Superior temporal gyrus (tissue), 1 donor: ENCODE results near the gene ASTN2.
"Not testable (repeated sequence)": the region's sequence is repeated elsewhere in the genome, so short reads cannot be mapped to it uniquely, and the experiment has no call there.

Experiments
- DNase-seq: peaks from one replicate; pipeline ENCODE4 v3.0.0-alpha.2; 2016; ENCODE audit errors: extremely low spot score

The ASTN2 gene

DNA sequence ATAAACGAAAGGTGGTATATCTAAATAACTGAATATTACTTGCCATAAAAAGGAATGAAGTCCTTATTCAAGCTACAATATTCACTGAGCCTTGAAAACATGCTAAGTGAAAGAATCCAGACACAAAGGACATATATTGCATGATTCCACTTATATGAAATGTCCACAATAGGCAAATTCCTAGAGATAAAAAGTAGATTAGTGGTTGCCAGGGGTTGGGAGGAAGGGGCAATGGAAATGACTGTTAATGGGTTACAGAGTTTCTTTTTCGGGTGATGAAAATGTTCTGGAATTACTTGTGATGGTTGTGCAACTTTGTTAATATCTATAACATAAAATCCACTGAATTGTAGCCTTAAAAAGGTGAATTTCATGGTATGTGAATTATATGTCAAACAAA lies 954.8 kb downstream of the ASTN2 start:
- DNase-seq = no peak

DNA sequence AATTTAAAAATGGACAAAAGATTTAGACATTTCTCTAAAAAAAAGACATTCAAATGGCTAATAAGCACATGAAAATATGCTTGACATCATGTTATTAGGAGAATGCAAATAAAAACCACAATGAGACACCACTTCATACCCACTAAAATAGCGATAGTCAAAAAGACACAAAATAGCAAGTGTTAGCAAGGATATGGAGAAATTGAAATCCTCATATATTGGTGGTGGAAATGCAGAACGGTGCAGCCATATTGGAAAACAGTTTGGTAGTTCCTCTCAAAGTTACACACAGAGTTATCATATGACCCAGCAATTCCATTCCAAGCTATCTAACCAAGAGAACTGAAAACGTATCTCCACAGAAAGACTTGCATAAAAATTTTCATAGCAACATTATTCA lies 955.3 kb downstream of the ASTN2 start:
- no peak for DNase-seq

DNA sequence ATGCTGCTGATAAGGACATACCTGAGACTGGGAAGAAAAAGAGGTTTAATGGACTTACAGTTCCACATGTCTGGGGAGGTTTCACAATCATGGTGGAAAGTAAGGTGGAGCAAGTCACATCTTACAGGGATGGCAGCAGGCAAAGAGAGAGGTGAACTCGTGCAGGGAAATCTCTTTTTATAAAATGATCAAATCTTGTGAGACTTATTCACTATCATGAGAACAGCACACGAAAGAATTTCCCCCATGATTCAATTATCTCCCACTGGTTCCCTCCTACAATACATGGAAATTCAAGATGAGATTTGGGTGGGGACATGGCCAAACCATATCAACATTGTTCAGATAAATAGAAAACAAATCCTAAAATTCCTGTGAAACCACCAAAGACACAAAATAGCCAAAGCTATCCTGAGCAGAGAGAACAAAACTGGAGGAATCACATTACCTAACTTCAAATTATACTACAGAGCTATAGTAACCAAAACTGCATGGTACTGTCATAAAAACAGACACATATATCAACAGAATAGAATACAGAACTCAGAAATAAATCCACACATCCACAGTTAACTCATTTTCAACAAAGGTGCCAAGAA lies 958.3 kb downstream of the ASTN2 start:
- DNase-seq = no peak

DNA sequence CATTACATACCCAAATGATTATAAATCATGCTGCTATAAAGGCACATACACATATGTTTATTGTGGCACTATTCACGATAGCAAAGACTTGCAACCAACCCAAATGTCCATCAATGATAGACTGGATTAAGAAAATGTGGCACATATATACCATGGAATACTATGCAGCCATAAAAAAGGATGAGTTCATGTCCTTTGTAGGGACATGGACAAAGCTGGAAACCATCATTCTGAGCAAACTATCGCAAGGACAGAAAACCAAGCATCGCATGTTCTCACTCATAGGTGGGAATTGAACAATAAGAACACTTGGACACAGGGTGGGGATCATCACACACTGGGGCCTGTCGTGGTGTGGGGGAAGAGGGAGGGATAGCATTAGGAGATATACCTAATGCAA lies 960.3 kb downstream of the ASTN2 start:
- DNase-seq = not testable (repeated sequence)

DNA sequence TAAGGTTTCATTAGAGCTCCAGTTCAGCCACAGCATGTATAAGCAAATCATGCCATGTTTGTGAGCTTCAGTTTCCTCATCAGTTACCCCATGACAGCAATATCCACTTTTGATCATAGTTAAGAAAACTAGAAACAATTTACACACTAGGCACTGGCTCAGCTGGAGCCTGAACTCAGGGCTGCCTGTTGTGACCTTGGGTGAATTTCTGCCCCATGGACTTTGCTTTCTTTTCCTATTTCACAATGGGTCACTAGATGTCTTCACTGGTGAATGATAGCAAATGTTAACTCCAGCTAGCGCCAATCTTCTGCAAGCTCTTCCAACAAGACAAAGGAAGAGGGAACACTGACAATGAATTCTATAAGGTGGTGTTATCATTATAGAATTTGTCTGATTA lies 961.1 kb downstream of the ASTN2 start:
- DNase-seq = no peak

DNA sequence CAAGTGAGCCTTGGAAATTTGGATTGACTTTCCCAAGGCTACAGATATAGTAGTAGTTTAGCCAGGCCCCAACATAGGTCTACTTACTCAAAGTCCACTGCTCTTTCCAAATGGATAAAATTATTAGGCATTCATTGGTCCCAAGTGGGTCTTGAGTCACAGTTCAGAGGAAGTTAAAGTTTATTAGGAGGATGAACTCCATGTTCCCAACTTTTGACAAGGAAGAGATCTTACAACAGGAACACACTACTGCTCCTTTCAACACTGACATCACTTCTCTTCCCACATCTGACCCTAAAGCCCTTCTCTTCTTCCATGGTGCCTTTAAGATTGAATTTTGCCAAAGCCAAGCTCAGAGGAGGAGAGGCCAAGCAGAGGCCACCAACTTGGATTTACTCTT lies 962.2 kb downstream of the ASTN2 start:
- no peak for DNase-seq

DNA sequence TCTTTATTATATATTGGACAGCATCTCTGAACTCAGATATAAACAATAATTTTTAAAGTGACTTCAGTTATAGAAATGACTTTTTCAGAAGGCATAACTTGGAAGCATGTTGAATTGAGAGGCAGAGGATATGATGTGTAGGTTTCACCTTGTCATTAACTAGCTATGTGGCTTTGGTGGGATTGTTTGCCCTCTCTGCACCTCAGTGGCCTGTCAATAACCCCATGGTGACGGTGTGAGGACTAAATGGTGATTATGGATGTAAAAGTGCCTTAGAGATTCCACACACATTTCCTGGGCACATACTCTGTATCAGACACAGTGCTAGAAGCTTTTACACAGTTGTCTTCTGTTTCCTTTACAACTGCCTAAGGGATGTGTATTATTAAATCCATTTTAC lies 962.6 kb downstream of the ASTN2 start:
- DNase-seq = no peak

DNA sequence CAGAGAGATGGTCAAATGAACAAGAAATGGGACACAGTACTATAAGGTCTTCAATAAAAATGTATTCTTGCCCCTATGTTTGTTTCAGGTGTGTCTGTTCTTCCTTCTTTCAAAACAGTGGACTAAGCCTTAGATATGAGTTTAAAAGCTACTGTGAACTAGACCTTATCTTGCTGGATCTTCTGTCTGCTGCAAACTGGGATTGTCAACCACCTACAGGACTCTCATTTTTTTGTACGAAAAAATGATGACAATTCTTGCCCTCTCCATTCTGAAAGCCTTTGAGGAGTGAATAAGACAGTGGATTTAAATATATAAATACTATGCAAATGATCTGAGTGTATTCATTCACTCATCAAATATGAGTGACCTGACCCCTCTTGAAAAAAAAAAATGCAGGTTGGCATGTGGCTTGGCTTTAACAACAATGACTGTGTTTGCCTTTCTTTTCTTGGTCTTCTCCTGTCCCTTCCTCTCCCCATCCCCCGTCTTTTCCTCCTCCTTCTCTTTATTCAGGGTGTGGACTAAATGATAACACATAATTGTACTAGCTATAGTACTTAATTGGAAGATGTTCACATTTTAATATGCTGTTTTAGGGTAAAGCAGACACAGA lies 963.2 kb downstream of the ASTN2 start:
- no peak for DNase-seq

DNA sequence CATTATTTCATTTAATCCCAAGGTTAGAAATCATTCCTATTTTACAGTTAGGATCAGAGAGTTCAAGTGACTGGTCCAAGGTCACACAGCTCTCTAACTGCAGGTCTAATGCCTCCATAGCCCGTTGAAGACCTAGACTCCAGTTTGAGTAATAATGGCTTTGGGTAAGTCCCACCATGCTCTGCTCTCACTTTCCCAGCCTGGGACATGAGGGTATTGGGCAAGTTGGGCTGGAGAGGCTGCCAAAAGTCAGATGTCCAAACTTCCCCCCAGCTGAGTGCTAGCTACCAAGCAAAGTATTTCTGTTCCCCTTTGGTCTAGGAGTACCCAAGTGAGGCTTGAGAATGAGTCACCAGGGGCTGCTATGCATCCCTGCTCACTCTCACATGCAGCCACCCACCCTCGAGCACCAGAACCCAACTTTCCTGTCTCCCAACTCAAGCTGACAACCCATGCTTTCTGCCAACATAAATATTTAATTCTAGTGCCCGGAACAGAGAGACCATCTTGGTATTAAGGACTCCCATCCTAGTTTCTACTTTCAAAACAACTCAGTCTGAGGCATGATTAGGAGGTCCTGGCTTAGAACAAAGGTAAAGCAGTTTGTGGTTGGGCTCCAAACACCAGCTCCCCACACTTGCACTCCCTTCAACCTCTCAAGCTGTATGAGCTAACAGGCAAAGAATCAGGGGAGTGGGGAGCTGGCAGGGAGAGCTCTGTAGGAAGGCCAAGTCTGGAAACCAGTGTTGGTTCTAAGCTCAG lies 964.3 kb downstream of the ASTN2 start:
- DNase-seq = no peak

DNA sequence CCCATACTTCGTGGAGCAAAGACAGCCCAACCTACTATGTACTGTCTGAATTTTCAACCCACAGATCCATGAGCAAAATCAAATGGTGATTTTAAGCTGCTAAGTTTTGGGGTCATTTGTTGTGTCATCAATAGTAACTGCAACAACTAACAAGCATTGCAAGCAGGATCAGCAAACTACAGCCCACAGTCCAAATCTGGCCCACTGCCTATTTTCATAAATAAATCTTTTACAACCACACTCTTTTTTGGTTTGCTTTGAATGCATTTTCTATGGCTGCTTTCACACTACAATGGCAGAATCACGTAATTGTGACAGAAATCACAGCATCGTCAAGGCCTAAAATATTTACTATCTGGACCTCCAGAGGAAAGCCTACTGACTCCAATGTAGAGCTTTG lies 964.9 kb downstream of the ASTN2 start:
- DNase-seq = no peak

DNA sequence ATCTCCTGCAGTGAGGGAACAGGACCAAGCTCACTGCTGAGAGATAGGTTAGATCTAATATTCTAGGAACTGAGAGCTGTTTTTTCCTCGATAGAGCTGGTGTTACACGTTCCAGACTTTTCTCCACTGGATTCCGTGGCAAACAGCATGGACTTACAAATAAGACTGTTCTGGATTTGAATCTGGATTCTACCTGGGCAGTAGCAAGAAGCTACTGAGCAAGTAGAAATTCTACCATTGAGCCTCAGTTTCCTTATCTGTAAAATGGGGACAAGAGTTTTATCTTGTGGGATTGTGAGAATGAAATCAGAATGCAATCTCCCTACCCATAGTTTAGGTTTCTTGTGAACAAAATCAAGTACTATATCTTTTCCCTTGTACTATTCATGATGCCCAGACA lies 966.4 kb downstream of the ASTN2 start:
- DNase-seq = no peak

DNA sequence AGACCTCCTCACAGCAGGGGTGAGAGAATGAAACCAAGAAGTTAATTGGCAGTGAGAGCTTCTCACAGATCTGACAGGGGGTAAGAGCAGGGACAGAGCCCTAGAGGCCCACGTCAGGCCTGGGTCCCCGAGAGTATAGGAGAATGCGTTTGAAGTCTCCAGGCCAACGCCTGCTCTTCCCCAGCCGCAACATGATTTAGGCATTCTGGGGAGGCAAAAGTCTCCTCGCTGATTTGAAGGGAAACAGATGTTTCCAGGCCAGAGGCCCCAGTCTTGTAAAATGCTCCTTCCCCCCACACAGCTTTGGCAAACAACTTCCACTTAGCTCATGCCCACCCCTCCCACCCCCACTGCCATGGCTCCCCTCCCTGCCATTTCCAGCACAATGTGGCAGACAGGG lies 966.9 kb downstream of the ASTN2 start:
- no peak for DNase-seq

DNA sequence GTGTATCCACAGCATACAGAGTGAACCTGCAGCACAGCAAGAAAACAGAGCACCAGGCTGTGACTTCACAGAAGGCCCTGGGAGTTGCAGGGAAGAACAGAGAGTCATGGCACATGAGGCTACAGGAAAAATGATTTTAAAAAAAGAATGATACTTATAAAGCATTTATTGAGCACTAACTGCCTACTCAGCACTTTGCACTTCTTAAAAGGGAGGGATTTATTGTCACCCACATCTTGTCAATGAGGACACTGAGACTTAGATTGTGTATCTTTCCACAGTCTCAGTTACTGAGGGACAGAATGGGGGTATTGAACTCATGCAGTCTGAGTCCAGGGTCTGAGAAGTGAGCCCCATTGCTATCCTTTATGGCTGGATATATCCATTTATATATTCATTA lies 972.3 kb downstream of the ASTN2 start:
- DNase-seq = no peak

DNA sequence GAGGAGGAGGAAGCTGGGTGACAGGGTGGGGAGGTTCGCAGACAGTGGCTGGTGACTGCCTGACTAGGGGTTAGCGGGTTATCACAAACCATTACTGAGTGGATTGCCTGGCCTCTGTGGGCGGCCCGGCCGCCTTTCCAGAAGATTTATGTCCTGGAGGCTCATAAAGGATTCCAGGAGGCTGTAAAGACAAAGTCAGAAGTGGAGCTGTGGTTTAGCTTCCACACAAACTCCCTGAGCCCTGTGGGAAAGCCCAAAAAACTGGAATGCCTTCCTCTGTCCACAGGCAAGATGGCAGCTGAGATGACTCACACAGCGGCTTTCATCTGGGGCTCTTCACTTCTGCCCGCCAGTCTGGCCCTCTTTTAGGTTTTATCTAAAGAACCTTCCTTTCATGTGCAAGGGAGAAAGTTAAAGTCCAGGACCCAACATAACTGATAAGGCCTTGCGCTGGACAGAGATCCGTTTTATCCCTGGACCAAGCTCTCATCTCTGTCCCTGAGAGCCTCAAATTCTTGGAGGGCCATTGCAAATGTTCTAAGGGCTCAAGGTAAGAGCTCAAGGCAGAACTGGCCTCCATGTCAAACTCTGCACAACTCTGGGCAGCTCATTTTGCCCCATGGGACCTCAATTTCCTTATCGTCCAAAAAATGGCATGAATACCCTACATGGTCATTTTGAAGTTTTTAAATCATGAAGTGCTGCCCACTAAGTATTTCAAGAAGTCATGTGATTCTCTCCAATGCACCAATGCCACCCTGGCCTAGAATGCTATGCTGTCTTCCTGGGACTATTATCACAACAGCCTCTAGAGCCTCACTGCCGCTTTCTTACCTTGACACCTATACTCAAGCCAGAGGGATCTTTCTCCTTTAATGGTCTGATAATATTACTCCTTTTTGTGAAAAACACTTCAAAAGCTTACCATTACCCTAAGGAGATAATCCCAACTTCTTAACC lies 977.2 kb downstream of the ASTN2 start:
- DNase-seq = no peak

DNA sequence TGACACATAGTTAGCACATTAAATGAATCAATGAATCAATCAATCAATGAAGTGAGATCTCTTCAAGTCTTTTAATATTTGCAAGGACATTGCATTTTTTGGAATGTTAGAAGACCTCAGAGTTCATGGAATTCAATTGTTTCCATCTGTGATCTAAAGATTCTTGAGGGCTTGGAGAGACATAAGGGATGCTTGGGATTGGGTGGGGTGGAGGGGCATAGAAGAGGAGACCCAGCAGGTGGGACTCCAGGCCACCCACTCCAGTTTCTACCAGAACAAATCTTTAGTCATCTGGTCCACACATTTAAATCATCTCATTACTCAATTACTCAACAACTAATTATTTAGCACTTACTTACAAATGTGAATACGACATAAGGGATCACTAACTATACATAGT lies 978.7 kb downstream of the ASTN2 start:
- DNase-seq = no peak

DNA sequence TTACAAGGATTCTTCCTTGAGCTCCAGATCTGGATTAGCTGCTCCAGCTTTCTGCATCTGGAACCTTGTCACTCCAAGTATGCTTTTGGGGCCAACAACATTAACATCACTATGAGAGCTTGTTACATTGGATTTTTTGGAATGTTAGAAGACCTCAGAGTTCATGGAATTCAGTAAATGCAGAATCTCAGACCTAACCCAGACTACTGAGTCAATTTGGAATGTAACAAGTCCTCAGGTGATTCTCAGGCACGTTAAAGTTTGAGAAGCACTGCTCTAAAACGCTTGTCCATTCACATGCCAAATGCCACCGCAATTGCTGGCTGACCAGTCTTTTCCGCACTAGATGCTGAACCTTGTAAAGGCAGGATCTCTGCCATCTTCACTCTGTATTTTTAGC lies 979.2 kb downstream of the ASTN2 start:
- DNase-seq = no peak

DNA sequence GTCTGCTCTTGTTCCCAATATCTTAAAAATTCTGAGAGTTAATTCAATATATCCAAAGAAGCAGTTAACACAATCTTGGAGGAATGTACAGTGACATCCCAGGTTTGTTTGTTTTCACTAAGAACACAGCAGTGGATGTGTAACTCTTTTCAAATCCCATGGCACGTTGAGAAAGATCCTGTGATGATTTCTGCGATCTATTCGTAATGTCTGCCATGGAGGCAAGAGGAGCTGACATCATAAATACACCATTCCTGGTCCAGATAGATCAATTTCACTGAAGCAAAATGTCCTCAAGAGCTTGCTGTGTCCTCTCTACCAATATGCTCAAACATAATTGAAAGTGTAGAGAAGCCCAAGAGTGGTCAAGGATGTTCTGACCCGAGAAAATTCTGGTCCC lies 980.5 kb downstream of the ASTN2 start:
- DNase-seq = no peak

DNA sequence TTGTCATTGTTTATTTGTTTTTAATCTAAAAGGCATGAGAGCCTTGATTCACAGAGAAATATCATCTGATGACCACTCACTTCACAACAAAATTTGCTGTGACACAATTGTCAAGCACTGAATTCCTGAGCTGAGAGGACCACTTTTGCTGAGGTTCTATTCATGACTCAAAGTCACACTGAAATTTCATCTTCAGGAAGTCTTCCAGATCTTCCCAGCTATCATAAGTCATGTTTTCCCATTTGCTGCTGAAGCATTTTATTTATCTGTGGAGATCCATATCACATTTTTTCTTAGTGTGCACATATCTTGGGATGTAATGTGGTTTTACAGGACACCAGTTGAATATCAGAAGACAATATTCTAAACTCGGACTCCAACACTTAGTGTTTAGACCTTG lies 982.8 kb downstream of the ASTN2 start:
- no peak for DNase-seq

DNA sequence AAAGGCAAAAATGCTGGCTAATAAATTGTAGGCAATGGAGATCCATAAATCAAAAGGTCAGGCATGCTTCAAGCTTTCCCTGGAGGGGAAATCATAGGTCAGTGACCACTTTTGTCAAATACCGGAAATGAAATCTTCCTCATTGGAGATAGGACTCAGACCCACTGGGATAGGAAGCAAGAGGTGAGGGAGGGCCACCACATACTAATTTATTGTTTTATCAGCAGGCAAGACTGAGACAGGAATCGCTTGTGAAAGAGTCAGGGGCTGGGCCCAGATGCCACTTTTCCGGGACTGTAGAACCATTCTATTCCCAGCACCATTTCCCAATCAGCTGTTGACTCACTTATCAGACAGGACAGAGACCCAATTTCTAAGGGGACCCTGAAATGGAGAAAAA lies 984.0 kb downstream of the ASTN2 start:
- DNase-seq = no peak

DNA sequence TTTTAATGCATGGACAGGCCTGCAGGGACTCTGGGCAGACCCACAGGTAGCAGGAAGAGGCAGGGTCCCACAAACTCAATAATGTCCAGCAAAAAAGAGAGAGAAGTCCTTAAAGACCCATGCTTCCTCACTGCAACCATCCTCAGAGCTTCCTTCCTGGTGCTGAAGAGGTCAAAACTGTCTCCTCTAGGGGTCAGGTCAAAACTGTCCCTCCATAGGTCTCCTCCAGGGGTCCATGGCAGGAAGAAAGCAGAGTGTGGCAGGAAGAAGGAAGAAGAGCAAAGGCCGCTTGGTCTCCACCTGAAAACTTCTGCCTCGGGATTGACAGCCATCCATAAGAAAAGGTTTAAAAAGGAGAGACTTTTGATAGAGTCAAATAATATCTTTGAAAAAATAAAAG lies 989.6 kb downstream of the ASTN2 start:
- DNase-seq = no peak

DNA sequence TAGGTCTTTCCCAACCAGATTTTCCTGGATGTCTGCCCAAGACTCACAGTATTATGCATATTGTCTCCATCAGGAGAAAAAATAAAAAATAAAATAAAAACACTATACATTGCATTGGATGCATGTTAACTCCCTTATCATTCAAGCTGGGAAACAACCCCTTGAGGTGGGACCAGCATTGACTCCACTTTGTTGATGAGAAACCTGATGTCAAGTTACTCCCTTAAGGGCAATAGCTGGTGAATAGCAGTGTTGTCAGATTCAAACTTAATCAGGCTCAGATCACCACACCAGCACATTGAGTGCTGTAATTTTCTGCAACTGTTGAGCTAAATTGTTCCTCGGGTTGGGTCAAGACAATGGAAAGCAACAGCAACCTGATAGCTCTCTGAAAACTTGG lies 991.7 kb downstream of the ASTN2 start:
- no peak for DNase-seq
